Measurements from ENCODE around the gene EXOSC7. TPM values are rescaled to one million over a fixed set of nuclear protein-coding genes. Genes with fewer than 3 reads are reported as not detected.

Gene EXOSC7
- polyA plus RNA-seq, 1 donor (not counting 4 experiments of a cell fraction or from before 2014, with no cell fraction given), result 94.4 TPM

- no peaks in the 10 kb centered on the region for H3K27me3 ChIP-seq (ENCODE audit: control insufficient read depth, extremely low read depth, insufficient read depth, low read length)
- H3K27ac ChIP-seq (ENCODE audit: control insufficient read depth, insufficient read depth, low read length), result peak overlapping the region; percentile 91
- no peaks in the 10 kb centered on the region for H4K20me1 ChIP-seq (ENCODE audit: control insufficient read depth, extremely low read depth, insufficient read depth, low read length)
- H3K79me2 ChIP-seq (ENCODE audit: control insufficient read depth, insufficient read depth, low read length), result peaks cover 69% of the 10 kb centered on the region
- H3K9ac ChIP-seq (ENCODE audit: control insufficient read depth, extremely low read depth, insufficient read depth, low read length), result no peak overlapping the region
- peak overlapping the region; percentile 77 for H3K4me2 ChIP-seq (ENCODE audit: control insufficient read depth, extremely low read depth, insufficient read depth, low read depth, low read length)
- peaks cover 2% of the 10 kb centered on the region for H3K9me1 ChIP-seq (ENCODE audit: control insufficient read depth, extremely low read depth, insufficient read depth, low read length)
- dilution Hi-C loops (cut with MboI; ENCODE audit: extremely low pct_ligation_motif_present, low sequenced_read_pairs), result no loop called here
- H3K4me1 ChIP-seq (ENCODE audit: control insufficient read depth, extremely low read depth, insufficient read depth, low read length), result peaks cover 77% of the 10 kb centered on the region
- H3K9me3 ChIP-seq (ENCODE audit: control insufficient read depth, low read depth, low read length), result no peaks in the 10 kb centered on the region
- peaks cover 0 to 5% of the 10 kb centered on the region in 2 experiments for H3K36me3 ChIP-seq (ENCODE audit: control insufficient read depth in 2 of 2, extremely low read depth in 1 of 2, insufficient read depth in 2 of 2, low read length in 2 of 2)
- H2AFZ ChIP-seq (ENCODE audit: control insufficient read depth, low read length), result no peak overlapping the region
- DNase-seq (ENCODE audit: low read depth, low spot score) (no peak), FAIRE-seq (peak; percentile 13)
- no peak for TF ChIP-seq CTCF (optimal IDR thresholded peaks at IDR 0.05 in 1 of 3, IDR thresholded peaks at IDR 0.05 in 1 of 3, conservative IDR thresholded peaks at IDR 0.05 in 1 of 3; ENCODE audit: extremely low read depth in 1 of 3, insufficient read depth in 2 of 3, low read length in 3 of 3)
- TF ChIP-seq EZH2 (IDR thresholded peaks at IDR 0.05; ENCODE audit: low read length), result no peak
- no peak overlapping the region for H3K4me3 ChIP-seq (ENCODE audit: control insufficient read depth in 2 of 3, extremely low read depth in 1 of 3, insufficient read depth in 2 of 3, low read depth in 1 of 3, low read length in 3 of 3)
Measured at GRCh38 chr3:44965165-44965564, 10.9 kb upstream of the EXOSC7 start.

- H3K9me3 ChIP-seq (ENCODE audit: control insufficient read depth, low read depth, low read length), result no peaks in the 10 kb centered on the region
- dilution Hi-C loops (cut with MboI; ENCODE audit: extremely low pct_ligation_motif_present, low sequenced_read_pairs), result no loop called here
- no peak overlapping the region for H2AFZ ChIP-seq (ENCODE audit: control insufficient read depth, low read length)
- H3K9ac ChIP-seq (ENCODE audit: control insufficient read depth, extremely low read depth, insufficient read depth, low read length), result peak overlapping the region; percentile 58
- no peaks in the 10 kb centered on the region for H4K20me1 ChIP-seq (ENCODE audit: control insufficient read depth, extremely low read depth, insufficient read depth, low read length)
- FAIRE-seq (peak; percentile 94), DNase-seq (ENCODE audit: low read depth, low spot score) (peak; percentile 71)
- H3K36me3 ChIP-seq (ENCODE audit: control insufficient read depth in 2 of 2, extremely low read depth in 1 of 2, insufficient read depth in 2 of 2, low read length in 2 of 2), result peaks cover 0 to 5% of the 10 kb centered on the region in 2 experiments
- H3K27me3 ChIP-seq (ENCODE audit: control insufficient read depth, extremely low read depth, insufficient read depth, low read length), result no peaks in the 10 kb centered on the region
- peaks cover 70% of the 10 kb centered on the region for H3K79me2 ChIP-seq (ENCODE audit: control insufficient read depth, insufficient read depth, low read length)
- H3K4me2 ChIP-seq (ENCODE audit: control insufficient read depth, extremely low read depth, insufficient read depth, low read depth, low read length), result peak overlapping the region; percentile 77
- TF ChIP-seq CTCF (optimal IDR thresholded peaks at IDR 0.05 in 1 of 3, IDR thresholded peaks at IDR 0.05 in 1 of 3, conservative IDR thresholded peaks at IDR 0.05 in 1 of 3; ENCODE audit: extremely low read depth in 1 of 3, insufficient read depth in 2 of 3, low read length in 3 of 3) (no peak), EZH2 (IDR thresholded peaks at IDR 0.05; ENCODE audit: low read length) (no peak)
- peak overlapping the region in 2 of 3 experiments; percentile 31 to 41 for H3K4me3 ChIP-seq (ENCODE audit: control insufficient read depth in 2 of 3, extremely low read depth in 1 of 3, insufficient read depth in 2 of 3, low read depth in 1 of 3, low read length in 3 of 3)
- H3K9me1 ChIP-seq (ENCODE audit: control insufficient read depth, extremely low read depth, insufficient read depth, low read length), result peaks cover 2% of the 10 kb centered on the region
- H3K27ac ChIP-seq (ENCODE audit: control insufficient read depth, insufficient read depth, low read length), result peak overlapping the region; percentile 91
- H3K4me1 ChIP-seq (ENCODE audit: control insufficient read depth, extremely low read depth, insufficient read depth, low read length), result peaks cover 91% of the 10 kb centered on the region
Measured at GRCh38 chr3:44966795-44967278, 9.2 kb upstream of the EXOSC7 start.

Measured in keratinocyte (primary cell).